ENCODE results near the gene CUBN.

- TF ChIP-seq CTCF (IDR thresholded peaks at IDR 0.05) (no peak), POLR2A (IDR thresholded peaks at IDR 0.05) (no peak)
Observed at GRCh38 chr10:17067376-17068264, 62.0 kb downstream of the CUBN start.
